ENCODE data around the gene TPRG1. TPM values are rescaled to one million over a fixed set of nuclear protein-coding genes. Genes with fewer than 3 reads are reported as not detected.

Gene TPRG1
- total RNA-seq, 2 experiments from 2014 or later, result 9.7 to 10.5 TPM

- DNase-seq (no peak), ATAC-seq (no peak)
- Mint-ChIP-seq H3K27ac (no peak overlapping the region), H3K4me3 (no peak overlapping the region), H3K4me1 (peaks cover 33% of the 10 kb centered on the region), H3K9me3 (ENCODE audit: low read depth) (peaks cover 2% of the 10 kb centered on the region), H3K36me3 (peaks cover 10% of the 10 kb centered on the region), H3K27me3 (no peaks in the 10 kb centered on the region)
- CTCF ChIA-PET, result no interaction called here
Measured at GRCh38 chr3:189301479-189301878, 129.7 kb downstream of the TPRG1 start.

GRCh38 chr3:189303584-189303983 lies 131.8 kb downstream of the TPRG1 start:
- peaks cover 2% of the 10 kb centered on the region for H3K9me3 Mint-ChIP-seq (ENCODE audit: low read depth)
- H3K36me3 Mint-ChIP-seq, result peaks cover 9% of the 10 kb centered on the region
- DNase-seq, result no peak
- H3K4me1 Mint-ChIP-seq, result peaks cover 43% of the 10 kb centered on the region
- CTCF ChIA-PET, result no interaction called here
- H3K27me3 Mint-ChIP-seq, result no peaks in the 10 kb centered on the region
- ATAC-seq, result no peak
- H3K4me3 Mint-ChIP-seq, result no peak overlapping the region
- no peak overlapping the region for H3K27ac Mint-ChIP-seq

- H3K36me3 Mint-ChIP-seq, result peaks cover 5% of the 10 kb centered on the region
- H3K4me1 Mint-ChIP-seq, result peaks cover 37% of the 10 kb centered on the region
- H3K4me3 Mint-ChIP-seq, result peak overlapping the region; percentile 37
- no peaks in the 10 kb centered on the region for H3K27me3 Mint-ChIP-seq
- DNase-seq (no peak), ATAC-seq (peak; percentile 41)
- H3K9me3 Mint-ChIP-seq (ENCODE audit: low read depth), result peaks cover 2% of the 10 kb centered on the region
- CTCF ChIA-PET, result interaction anchor here (0.6 to 1.8 kb wide), 3 partner anchors 16 to 32 kb away, joined by 3 to 6 read pairs (median 3); no protein-coding TSS in a partner anchor
- peak overlapping the region; percentile 80 for H3K27ac Mint-ChIP-seq
Measured at GRCh38 chr3:189304465-189305351, 132.9 kb downstream of the TPRG1 start.

- Mint-ChIP-seq H3K27ac (peak overlapping the region; percentile 80), H3K4me1 (peaks cover 38% of the 10 kb centered on the region)
Measured at GRCh38 chr3:189305412-189305811, 133.6 kb downstream of the TPRG1 start.

GRCh38 chr3:189307963-189308362 lies 136.2 kb downstream of the TPRG1 start:
- H3K36me3 Mint-ChIP-seq, result peaks cover 6% of the 10 kb centered on the region
- ATAC-seq (peak; percentile 44), DNase-seq (no peak)
- H3K27me3 Mint-ChIP-seq, result no peaks in the 10 kb centered on the region
- H3K9me3 Mint-ChIP-seq (ENCODE audit: low read depth), result no peaks in the 10 kb centered on the region
- CTCF ChIA-PET, result interaction anchor here (0.8 to 1.8 kb wide), 5 partner anchors 9 to 35 kb away, joined by 3 to 5 read pairs (median 5); no protein-coding TSS in a partner anchor
- peaks cover 44% of the 10 kb centered on the region for H3K4me1 Mint-ChIP-seq
- peak overlapping the region; percentile 78 for H3K27ac Mint-ChIP-seq
- peak overlapping the region; percentile 67 for H3K4me3 Mint-ChIP-seq

More at GRCh38 chr3:189305412-189305811, 133.6 kb downstream of the TPRG1 start:
- Mint-ChIP-seq H3K27me3 (no peaks in the 10 kb centered on the region), H3K4me3 (peak overlapping the region; percentile 37), H3K36me3 (peaks cover 2% of the 10 kb centered on the region), H3K9me3 (ENCODE audit: low read depth) (peaks cover 2% of the 10 kb centered on the region)
- peak; percentile 79 for ATAC-seq
- DNase-seq, result no peak
- CTCF ChIA-PET, result interaction anchor here (0.6 to 1.9 kb wide), 4 partner anchors 15 to 89 kb away, joined by 3 to 6 read pairs (median 4); no protein-coding TSS in a partner anchor

- no peak for DNase-seq
- Mint-ChIP-seq H3K9me3 (ENCODE audit: low read depth) (no peaks in the 10 kb centered on the region), H3K36me3 (peaks cover 8% of the 10 kb centered on the region), H3K4me1 (peaks cover 44% of the 10 kb centered on the region), H3K27ac (peak overlapping the region; percentile 78), H3K4me3 (peak overlapping the region; percentile 67), H3K27me3 (no peaks in the 10 kb centered on the region)
- CTCF ChIA-PET, result interaction anchor here (0.8 to 1.8 kb wide), 6 partner anchors 9 to 36 kb away, joined by 3 to 5 read pairs (median 4); no protein-coding TSS in a partner anchor
- ATAC-seq, result no peak
Measured at GRCh38 chr3:189308608-189309007, 136.8 kb downstream of the TPRG1 start.

- Mint-ChIP-seq H3K4me1 (peaks cover 43% of the 10 kb centered on the region), H3K36me3 (peaks cover 13% of the 10 kb centered on the region), H3K27me3 (no peaks in the 10 kb centered on the region), H3K9me3 (ENCODE audit: low read depth) (no peaks in the 10 kb centered on the region), H3K27ac (peak overlapping the region; percentile 77), H3K4me3 (peak overlapping the region; percentile 61)
- DNase-seq (no peak), ATAC-seq (no peak)
- CTCF ChIA-PET, result interaction anchor here (0.9 to 1.8 kb wide), 3 partner anchors 9 to 28 kb away, joined by 4 to 5 read pairs (median 4); no protein-coding TSS in a partner anchor
Measured at GRCh38 chr3:189309400-189309975, 137.7 kb downstream of the TPRG1 start.

GRCh38 chr3:189311521-189311920 lies 139.8 kb downstream of the TPRG1 start:
- H3K27me3 Mint-ChIP-seq, result no peaks in the 10 kb centered on the region
- H3K4me3 Mint-ChIP-seq, result peak overlapping the region; percentile 50
- CTCF ChIA-PET, result interaction anchor here (1.5 kb wide), 1 partner anchor 13 kb away, joined by 3 read pairs; no protein-coding TSS in a partner anchor
- peak overlapping the region; percentile 10 for H3K27ac Mint-ChIP-seq
- DNase-seq (no peak), ATAC-seq (no peak)
- peaks cover 37% of the 10 kb centered on the region for H3K4me1 Mint-ChIP-seq
- H3K36me3 Mint-ChIP-seq, result peaks cover 17% of the 10 kb centered on the region
- H3K9me3 Mint-ChIP-seq (ENCODE audit: low read depth), result no peaks in the 10 kb centered on the region

GRCh38 chr3:189312866-189313265 lies 141.1 kb downstream of the TPRG1 start:
- no peak for ATAC-seq
- Mint-ChIP-seq H3K4me3 (no peak overlapping the region), H3K4me1 (peaks cover 34% of the 10 kb centered on the region), H3K27ac (no peak overlapping the region), H3K27me3 (no peaks in the 10 kb centered on the region), H3K9me3 (ENCODE audit: low read depth) (no peaks in the 10 kb centered on the region), H3K36me3 (peaks cover 21% of the 10 kb centered on the region)
- DNase-seq, result no peak
- CTCF ChIA-PET, result interaction anchor here (1.2 kb wide), 1 partner anchor 21 kb away, joined by 5 read pairs; no protein-coding TSS in a partner anchor

GRCh38 chr3:189316296-189317019 lies 144.7 kb downstream of the TPRG1 start:
- CTCF ChIA-PET, result no interaction called here
- peaks cover 34% of the 10 kb centered on the region for H3K36me3 Mint-ChIP-seq
- no peak overlapping the region for H3K4me3 Mint-ChIP-seq

GRCh38 chr3:189317911-189318310 lies 146.1 kb downstream of the TPRG1 start:
- H3K27ac Mint-ChIP-seq, result no peak overlapping the region
- peaks cover 11% of the 10 kb centered on the region for H3K9me3 Mint-ChIP-seq (ENCODE audit: low read depth)
- H3K36me3 Mint-ChIP-seq, result peaks cover 43% of the 10 kb centered on the region
- CTCF ChIA-PET, result interaction anchor here (0.7 to 1.0 kb wide), 2 partner anchors 9 to 607 kb away, joined by 3 to 4 read pairs; no protein-coding TSS in a partner anchor
- peaks cover 27% of the 10 kb centered on the region for H3K4me1 Mint-ChIP-seq
- H3K4me3 Mint-ChIP-seq, result no peak overlapping the region
- H3K27me3 Mint-ChIP-seq, result no peaks in the 10 kb centered on the region
- ATAC-seq (no peak), DNase-seq (no peak)

More at GRCh38 chr3:189316296-189317019, 144.7 kb downstream of the TPRG1 start:
- Mint-ChIP-seq H3K27ac (peak overlapping the region; percentile 47), H3K4me1 (peaks cover 23% of the 10 kb centered on the region), H3K9me3 (ENCODE audit: low read depth) (peaks cover 5% of the 10 kb centered on the region), H3K27me3 (no peaks in the 10 kb centered on the region)
- ATAC-seq, result no peak
- DNase-seq, result no peak

- Mint-ChIP-seq H3K9me3 (ENCODE audit: low read depth) (peaks cover 11% of the 10 kb centered on the region), H3K36me3 (peaks cover 52% of the 10 kb centered on the region), H3K27ac (no peak overlapping the region), H3K4me1 (peaks cover 42% of the 10 kb centered on the region), H3K27me3 (no peaks in the 10 kb centered on the region), H3K4me3 (no peak overlapping the region)
- CTCF ChIA-PET, result interaction anchor here (0.6 to 1.1 kb wide), 2 partner anchors 15 to 367 kb away, joined by 3 to 4 read pairs; no protein-coding TSS in a partner anchor
- ATAC-seq, result no peak
- no peak for DNase-seq
Measured at GRCh38 chr3:189320511-189320910, 148.7 kb downstream of the TPRG1 start.
